Gastrocnemius medialis (tissue), 4 donors: ENCODE results near the gene IL16. TPM values are rescaled to one million over a fixed set of nuclear protein-coding genes. Genes with fewer than 3 reads are reported as not detected.

Experiments used
- ATAC-seq, 2 donors: fragments of 150-250 bp; one replicate each; pipeline ENCODE4 v1.9.1; 2016
- DNase-seq, 2 donors: peaks; one replicate each; pipeline ENCODE4 v3.0.0-alpha.2; 2019
- H3K27ac ChIP-seq, 4 donors: fragments of 200-600 bp; sonication (generic); 1 replicate in 1 of 4; 2 replicates in 3 of 4; pipeline ENCODE4 v1.5.1; 2016 to 2018; ENCODE audit warnings: mild to moderate bottlenecking in 2 of 4, moderate library complexity in 1 of 4
- H3K27me3 ChIP-seq, 3 donors: fragments of 200-600 bp; sonication (generic) in 2 of 3; 1 replicate in 1 of 3; 2 replicates in 2 of 3; pipeline versions ENCODE4 v1.5.1 to v1.6.0; 2016 to 2019; ENCODE audit warnings: mild to moderate bottlenecking in 1 of 3, moderate library complexity in 1 of 3
- H3K36me3 ChIP-seq, 2 donors: fragments of 200-600 bp; sonication (generic) in 1 of 2; one replicate each; pipeline ENCODE4 v1.5.1; 2017 to 2018
- H3K4me1 ChIP-seq, 2 donors: fragments of 200-600 bp; sonication (generic) in 1 of 2; one replicate each; pipeline ENCODE4 v1.5.1; 2016 to 2017; ENCODE audit warnings: mild to moderate bottlenecking in 2 of 2
- H3K4me3 ChIP-seq, 4 donors: fragments of 200-600 bp; sonication (generic) in 3 of 4; 1 replicate in 1 of 4; 2 replicates in 3 of 4; pipeline ENCODE4 v1.5.1; 2016 to 2019; ENCODE audit warnings: mild to moderate bottlenecking in 2 of 4
- H3K9me3 ChIP-seq, 3 donors: fragments of 200-600 bp; sonication (generic) in 2 of 3; 1 replicate in 1 of 3; 2 replicates in 2 of 3; pipeline ENCODE4 v1.5.1; 2016 to 2019
- CTCF ChIP-seq, 5 experiments: fragments of 450-650 bp in 3 of 5; fragments of 200-600 bp in 2 of 5; sonication (generic) in 2 of 5; IDR thresholded peaks in 4 of 5; conservative IDR thresholded peaks in 1 of 5; 1 replicate in 4 of 5; 2 replicates in 1 of 5; pipeline ENCODE4 v1.5.1; 2016 to 2019; ENCODE audit warnings: antibody characterized with exemption in 5 of 5, mild to moderate bottlenecking in 3 of 5, moderate library complexity in 3 of 5
- POLR2A ChIP-seq, 2 donors: fragments of 450-650 bp; IDR thresholded peaks; one replicate each; pipeline ENCODE4 v1.6.1; 2017; ENCODE audit warnings: antibody characterized with exemption in 2 of 2, mild to moderate bottlenecking in 2 of 2, moderate library complexity in 2 of 2
- in situ Hi-C, 4 donors: fragments of 200-750 bp; cut with MboI; loops; one replicate each; pipeline versions ENCODE4 v1.15.0 to v1.8.0; 2017; ENCODE audit warnings: low sequenced_read_pairs in 4 of 4
- intact Hi-C: fragments of 100-400 bp; cut with DNase I; formaldehyde crosslinking; loops from one replicate; pipeline ENCODE4 v1.15.1; 2023; ENCODE audit warnings: low total_unique reads
- total RNA-seq, 4 donors: library from RNA; depleted of rRNA; stranded (reverse); fragments of >200 nt; gene quantifications; one replicate each; pipeline versions ENCODE4 v1.1.0 to v1.2.3, GENCODE V29; 2016

Gene IL16
- total RNA-seq, 4 donors from 2014 or later: 3.3 to 4.5 (median 4.3) TPM

DNA sequence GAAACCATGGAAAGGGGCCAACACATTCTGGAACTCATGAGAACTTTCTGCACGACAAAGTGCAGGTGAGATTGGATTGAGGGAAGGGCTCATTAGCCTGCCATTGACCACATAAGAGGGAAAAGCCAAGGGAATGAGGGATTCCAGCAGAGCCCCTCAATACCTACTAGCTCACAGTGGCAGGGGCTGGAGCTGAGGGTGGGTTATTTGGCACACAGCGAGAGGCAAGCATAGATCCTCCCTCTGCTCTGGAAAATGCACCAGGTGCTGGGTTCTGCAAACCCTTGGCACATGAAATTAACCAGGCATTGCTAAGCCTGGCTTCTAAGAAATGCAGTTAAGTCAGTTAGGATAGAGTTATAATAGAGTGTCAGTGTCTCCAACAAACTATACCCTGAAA lies 60.8 kb downstream of the IL16 start:
- no peaks in the 10 kb centered on the region for H3K4me1 ChIP-seq
- in situ Hi-C loops (loop anchor here in 2 of 4 donors (25.0 kb wide), 2 partner anchors 270 to 795 kb away; partner anchors contain the start of gene MESD (in 1 of the 2)), intact Hi-C loops (loop anchor here (2.0 kb wide), 1 partner anchor 75 kb away; no protein-coding TSS in a partner anchor)
- DNase-seq (no peak), ATAC-seq (no peak)
- no peak overlapping the region for H3K4me3 ChIP-seq
- H3K27ac ChIP-seq: no peak overlapping the region
- no peaks in the 10 kb centered on the region for H3K27me3 ChIP-seq
- TF ChIP-seq POLR2A (IDR thresholded peaks at IDR 0.05) (no peak), CTCF (IDR thresholded peaks at IDR 0.05 in 4 of 5, conservative IDR thresholded peaks at IDR 0.05 in 1 of 5) (no peak)
- H3K36me3 ChIP-seq: no peaks in the 10 kb centered on the region
- H3K9me3 ChIP-seq: no peaks in the 10 kb centered on the region

DNA sequence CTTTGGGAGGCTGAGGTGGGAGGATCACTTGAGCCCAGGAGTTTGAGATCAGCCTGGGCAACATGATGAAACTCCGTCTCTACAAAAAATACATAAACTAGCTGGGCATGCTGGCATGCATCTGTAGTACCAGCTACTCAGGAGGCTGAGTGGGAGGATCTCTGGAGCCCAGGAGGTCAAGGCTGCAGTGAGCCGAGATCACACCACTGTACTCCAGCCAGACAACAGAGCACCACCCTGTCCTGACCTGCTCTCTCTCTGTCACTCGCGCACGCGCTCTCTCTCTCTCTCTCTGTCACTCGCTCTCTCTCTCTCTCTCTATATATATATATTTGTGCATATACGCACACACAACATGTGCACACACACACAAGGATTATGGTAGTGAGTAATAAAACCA lies 61.8 kb downstream of the IL16 start:
- in situ Hi-C loops (loop anchor here in 2 of 4 donors (25.0 kb wide), 2 partner anchors 271 to 796 kb away; partner anchors contain the start of gene MESD (in 1 of the 2)), intact Hi-C loops (no loop called here)
- no peaks in the 10 kb centered on the region for H3K36me3 ChIP-seq
- H3K27me3 ChIP-seq: no peaks in the 10 kb centered on the region
- H3K4me3 ChIP-seq: no peak overlapping the region
- H3K4me1 ChIP-seq: no peaks in the 10 kb centered on the region
- H3K27ac ChIP-seq: no peak overlapping the region
- ATAC-seq: no peak
- no peaks in the 10 kb centered on the region for H3K9me3 ChIP-seq
- no peak for DNase-seq
- TF ChIP-seq CTCF (IDR thresholded peaks at IDR 0.05 in 4 of 5, conservative IDR thresholded peaks at IDR 0.05 in 1 of 5): no peak
- TF ChIP-seq POLR2A (IDR thresholded peaks at IDR 0.05): no peak

DNA sequence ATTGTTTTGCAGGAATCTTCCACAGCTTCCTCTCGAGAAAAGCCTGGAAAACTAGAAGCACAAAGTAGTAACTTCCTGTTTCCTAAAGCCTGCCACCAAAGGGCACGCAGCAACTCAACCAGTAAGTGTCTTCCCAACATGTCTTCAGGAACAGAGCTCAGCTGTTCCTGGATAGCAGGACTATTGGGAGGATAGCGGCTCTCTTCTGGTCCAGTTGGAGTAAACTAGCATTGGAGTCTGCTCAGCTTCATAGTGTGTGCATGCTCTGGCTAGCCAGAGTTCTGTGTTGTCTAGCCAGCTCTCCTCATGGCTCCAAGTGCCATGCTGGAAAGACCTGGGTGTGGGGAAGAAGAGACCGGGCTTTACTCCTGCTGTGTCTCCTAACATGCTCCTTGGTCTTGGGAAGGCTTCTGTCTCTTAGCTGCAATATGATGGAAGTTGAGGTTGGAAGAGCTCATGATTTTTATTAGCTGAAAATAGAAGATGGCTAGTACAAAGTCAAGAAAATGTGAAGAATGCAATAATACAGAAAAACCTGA lies 63.1 kb downstream of the IL16 start:
- TF ChIP-seq CTCF (IDR thresholded peaks at IDR 0.05 in 4 of 5, conservative IDR thresholded peaks at IDR 0.05 in 1 of 5) (no peak), POLR2A (IDR thresholded peaks at IDR 0.05) (no peak)
- in situ Hi-C loops: loop anchor here in 3 of 4 donors (5.0 to 25.0 kb wide), 5 partner anchors 103 to 798 kb away; partner anchors contain the start of gene MESD (in 1 of the 3)

GRCh38 chr15:81261172-81261811 lies 64.6 kb downstream of the IL16 start:
- Histone ChIP-seq H3K27ac (no peak overlapping the region), H3K36me3 (no peaks in the 10 kb centered on the region), H3K4me1 (peaks cover 4 to 9% of the 10 kb centered on the region in 2 donors), H3K27me3 (no peaks in the 10 kb centered on the region), H3K9me3 (no peaks in the 10 kb centered on the region), H3K4me3 (no peak overlapping the region)
- in situ Hi-C loops: loop anchor here in 3 of 4 donors (5.0 to 25.0 kb wide), 5 partner anchors 104 to 799 kb away; partner anchors contain the start of gene MESD (in 1 of the 3)
- no peak for ATAC-seq
- no peak for TF ChIP-seq POLR2A (IDR thresholded peaks at IDR 0.05)
- TF ChIP-seq CTCF (IDR thresholded peaks at IDR 0.05 in 4 of 5, conservative IDR thresholded peaks at IDR 0.05 in 1 of 5): no peak
- no peak for DNase-seq
- intact Hi-C loops: loop anchor here (10.0 kb wide), 1 partner anchor 806 kb away; no protein-coding TSS in a partner anchor

More for the DNA sequence above, 63.1 kb downstream of the IL16 start:
- no peaks in the 10 kb centered on the region for H3K36me3 ChIP-seq
- H3K4me3 ChIP-seq: no peak overlapping the region
- H3K4me1 ChIP-seq: no peaks in the 10 kb centered on the region
- H3K27ac ChIP-seq: no peak overlapping the region
- intact Hi-C loops: loop anchor here (10.0 kb wide), 1 partner anchor 805 kb away; no protein-coding TSS in a partner anchor
- H3K27me3 ChIP-seq: no peaks in the 10 kb centered on the region
- H3K9me3 ChIP-seq: no peaks in the 10 kb centered on the region
- DNase-seq (no peak), ATAC-seq (no peak)
